T-helper 1 cell treated with Interleukin-12 subunit alpha and Interleukin-12 subunit beta and Interleukin-4 antibody, amounts not matched to agents 30 μg/mL and 1 μg/mL, for 36 hours (primary cell): ENCODE measurements around the gene PLTP.
A peak's percentile ranks its signal among the peaks of the same experiment; 100 is the strongest.
"Not testable (repeated sequence)": the region's sequence is repeated elsewhere in the genome, so short reads cannot be mapped to it uniquely, and the experiment has no call there.

Source experiments
- H3K27ac Mint-ChIP-seq: one replicate; pipeline ENCODE4 v1.8.0; 2021; ENCODE audit warnings: mild to moderate bottlenecking, mixed read lengths
- H3K27me3 Mint-ChIP-seq: one replicate; pipeline ENCODE4 v1.8.0; 2021; ENCODE audit warnings: low read depth, mixed read lengths
- H3K36me3 Mint-ChIP-seq: one replicate; pipeline ENCODE4 v1.8.0; 2021; ENCODE audit warnings: low read depth, mixed read lengths
- H3K4me1 Mint-ChIP-seq: one replicate; pipeline ENCODE4 v1.8.0; 2021; ENCODE audit warnings: low read depth, mixed read lengths
- H3K4me3 Mint-ChIP-seq: one replicate; pipeline ENCODE4 v1.8.0; 2021; ENCODE audit warnings: mild to moderate bottlenecking, moderate library complexity, mixed read lengths
- H3K9me3 Mint-ChIP-seq: one replicate; pipeline ENCODE4 v1.8.0; 2021; ENCODE audit warnings: mixed read lengths

PLTP gene

GRCh38 chr20:45902199-45902701 lies 9.7 kb downstream of the PLTP start:
- Mint-ChIP-seq H3K27me3 (no peaks in the 10 kb centered on the region), H3K4me3 (no peak overlapping the region), H3K9me3 (no peaks in the 10 kb centered on the region), H3K27ac (no peak overlapping the region), H3K4me1 (no peaks in the 10 kb centered on the region), H3K36me3 (peaks cover 3% of the 10 kb centered on the region)

DNA sequence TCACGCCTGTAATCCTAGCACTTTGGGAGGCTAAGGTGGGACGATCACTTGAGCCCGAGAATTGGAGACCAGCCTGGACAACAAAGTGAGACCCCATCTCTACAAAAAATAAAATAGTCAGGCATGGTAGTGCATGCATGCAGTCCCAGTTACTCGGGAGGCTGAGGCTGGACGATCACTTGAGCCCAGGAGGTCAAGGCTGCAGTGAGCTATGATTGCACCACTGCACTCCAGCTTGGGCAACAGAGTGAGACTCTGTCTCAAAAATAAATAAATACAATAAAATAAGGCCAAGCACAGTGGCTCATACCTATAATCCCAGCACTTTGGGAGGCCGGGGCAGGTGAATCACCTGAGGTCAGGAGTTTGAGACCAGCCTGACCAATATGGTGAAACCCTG lies 10.6 kb downstream of the PLTP start:
- not testable (repeated sequence) for H3K4me3 Mint-ChIP-seq, H3K27me3 Mint-ChIP-seq

GRCh38 chr20:45899046-45899835 lies 12.7 kb downstream of the PLTP start:
- H3K9me3 Mint-ChIP-seq = no peaks in the 10 kb centered on the region
- H3K27ac Mint-ChIP-seq = no peak overlapping the region
- H3K27me3 Mint-ChIP-seq = no peaks in the 10 kb centered on the region
- H3K4me1 Mint-ChIP-seq = no peaks in the 10 kb centered on the region
- H3K36me3 Mint-ChIP-seq = peaks cover 3% of the 10 kb centered on the region
- H3K4me3 Mint-ChIP-seq = no peak overlapping the region

More for the DNA sequence above, 10.6 kb downstream of the PLTP start:
- not testable (repeated sequence) for H3K4me1 Mint-ChIP-seq, H3K36me3 Mint-ChIP-seq, H3K9me3 Mint-ChIP-seq, H3K27ac Mint-ChIP-seq

DNA sequence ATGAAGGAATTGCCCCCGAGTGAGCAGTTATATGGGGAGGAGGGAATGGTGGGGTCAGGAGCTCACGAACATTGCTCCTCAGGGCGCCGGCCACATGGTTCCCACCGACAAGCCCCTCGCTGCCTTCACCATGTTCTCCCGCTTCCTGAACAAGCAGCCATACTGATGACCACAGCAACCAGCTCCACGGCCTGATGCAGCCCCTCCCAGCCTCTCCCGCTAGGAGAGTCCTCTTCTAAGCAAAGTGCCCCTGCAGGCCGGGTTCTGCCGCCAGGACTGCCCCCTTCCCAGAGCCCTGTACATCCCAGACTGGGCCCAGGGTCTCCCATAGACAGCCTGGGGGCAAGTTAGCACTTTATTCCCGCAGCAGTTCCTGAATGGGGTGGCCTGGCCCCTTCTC lies 13.7 kb downstream of the PLTP start:
- no peaks in the 10 kb centered on the region for H3K27me3 Mint-ChIP-seq
- H3K4me1 Mint-ChIP-seq = no peaks in the 10 kb centered on the region
- no peak overlapping the region for H3K4me3 Mint-ChIP-seq
- peaks cover 7% of the 10 kb centered on the region for H3K36me3 Mint-ChIP-seq
- H3K27ac Mint-ChIP-seq = no peak overlapping the region
- H3K9me3 Mint-ChIP-seq = no peaks in the 10 kb centered on the region

- no peak overlapping the region for H3K4me3 Mint-ChIP-seq
- no peak overlapping the region for H3K27ac Mint-ChIP-seq
- H3K27me3 Mint-ChIP-seq = no peaks in the 10 kb centered on the region
- peaks cover 4% of the 10 kb centered on the region for H3K4me1 Mint-ChIP-seq
- peaks cover 7% of the 10 kb centered on the region for H3K36me3 Mint-ChIP-seq
- H3K9me3 Mint-ChIP-seq = no peaks in the 10 kb centered on the region
These were observed 14.3 kb downstream of the PLTP start for GRCh38 chr20:45897692-45898091.

- Mint-ChIP-seq H3K4me1 (peaks cover 8% of the 10 kb centered on the region), H3K27ac (no peak overlapping the region), H3K9me3 (no peaks in the 10 kb centered on the region), H3K4me3 (no peak overlapping the region), H3K36me3 (peaks cover 7% of the 10 kb centered on the region), H3K27me3 (no peaks in the 10 kb centered on the region)
These were observed 14.7 kb downstream of the PLTP start for GRCh38 chr20:45897289-45897688.

GRCh38 chr20:45896641-45897161 lies 15.3 kb downstream of the PLTP start:
- no peaks in the 10 kb centered on the region for H3K9me3 Mint-ChIP-seq
- H3K4me1 Mint-ChIP-seq = peaks cover 12% of the 10 kb centered on the region
- peaks cover 7% of the 10 kb centered on the region for H3K36me3 Mint-ChIP-seq
- no peaks in the 10 kb centered on the region for H3K27me3 Mint-ChIP-seq
- no peak overlapping the region for H3K27ac Mint-ChIP-seq
- H3K4me3 Mint-ChIP-seq = no peak overlapping the region

- H3K27ac Mint-ChIP-seq = no peak overlapping the region
- no peaks in the 10 kb centered on the region for H3K9me3 Mint-ChIP-seq
- H3K4me3 Mint-ChIP-seq = no peak overlapping the region
- peaks cover 7% of the 10 kb centered on the region for H3K36me3 Mint-ChIP-seq
- peaks cover 4% of the 10 kb centered on the region for H3K27me3 Mint-ChIP-seq
- peaks cover 17% of the 10 kb centered on the region for H3K4me1 Mint-ChIP-seq
These were observed 17.2 kb downstream of the PLTP start for GRCh38 chr20:45894797-45895196.

- H3K4me1 Mint-ChIP-seq = peaks cover 18% of the 10 kb centered on the region
- H3K4me3 Mint-ChIP-seq = no peak overlapping the region
- H3K9me3 Mint-ChIP-seq = no peaks in the 10 kb centered on the region
- no peak overlapping the region for H3K27ac Mint-ChIP-seq
- H3K27me3 Mint-ChIP-seq = peaks cover 4% of the 10 kb centered on the region
- H3K36me3 Mint-ChIP-seq = peaks cover 4% of the 10 kb centered on the region
These were observed 18.1 kb downstream of the PLTP start for GRCh38 chr20:45893831-45894230.

- H3K4me1 Mint-ChIP-seq = peaks cover 18% of the 10 kb centered on the region
- peak overlapping the region; percentile 90 for H3K4me3 Mint-ChIP-seq
- peaks cover 4% of the 10 kb centered on the region for H3K36me3 Mint-ChIP-seq
- H3K9me3 Mint-ChIP-seq = no peaks in the 10 kb centered on the region
- H3K27me3 Mint-ChIP-seq = peaks cover 4% of the 10 kb centered on the region
- H3K27ac Mint-ChIP-seq = no peak overlapping the region
These were observed 19.0 kb downstream of the PLTP start for GRCh38 chr20:45892828-45893500.

DNA sequence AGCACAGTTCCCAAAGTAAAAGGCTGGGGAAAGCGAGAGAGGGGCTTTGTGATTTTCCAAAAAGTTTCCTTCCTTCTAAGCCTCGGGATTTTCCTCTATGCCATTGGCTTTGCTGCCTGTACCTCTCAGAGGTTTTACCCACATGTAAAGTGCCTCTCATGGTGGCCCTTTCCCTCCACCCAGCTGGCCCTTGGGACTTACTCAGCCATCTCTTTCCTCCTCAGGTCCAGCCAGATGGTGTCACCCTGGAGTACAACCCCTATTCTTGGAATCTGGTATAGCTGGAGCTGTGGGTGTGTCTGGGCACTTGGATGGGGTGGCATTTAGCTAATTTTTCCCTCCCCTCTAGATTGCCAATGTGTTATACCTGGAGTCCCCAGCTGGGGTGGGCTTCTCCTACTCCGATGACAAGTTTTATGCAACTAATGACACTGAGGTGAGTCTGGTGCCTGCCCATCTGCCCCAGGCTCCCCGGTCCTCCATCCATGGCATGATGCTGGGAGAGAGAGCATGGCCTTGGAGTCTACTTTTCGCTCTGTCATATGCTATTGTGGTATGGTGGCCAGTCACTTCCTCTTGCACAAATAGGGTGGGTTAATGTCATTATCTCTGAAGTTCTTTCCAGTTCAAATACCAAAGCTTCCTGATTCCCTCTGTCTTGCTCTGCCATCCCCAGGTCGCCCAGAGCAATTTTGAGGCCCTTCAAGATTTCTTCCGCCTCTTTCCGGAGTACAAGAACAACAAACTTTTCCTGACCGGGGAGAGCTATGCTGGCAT lies 19.7 kb downstream of the PLTP start:
- Mint-ChIP-seq H3K36me3 (peaks cover 4% of the 10 kb centered on the region), H3K4me1 (peaks cover 18% of the 10 kb centered on the region), H3K4me3 (peak overlapping the region; percentile 90), H3K27ac (no peak overlapping the region), H3K9me3 (no peaks in the 10 kb centered on the region), H3K27me3 (peaks cover 4% of the 10 kb centered on the region)

DNA sequence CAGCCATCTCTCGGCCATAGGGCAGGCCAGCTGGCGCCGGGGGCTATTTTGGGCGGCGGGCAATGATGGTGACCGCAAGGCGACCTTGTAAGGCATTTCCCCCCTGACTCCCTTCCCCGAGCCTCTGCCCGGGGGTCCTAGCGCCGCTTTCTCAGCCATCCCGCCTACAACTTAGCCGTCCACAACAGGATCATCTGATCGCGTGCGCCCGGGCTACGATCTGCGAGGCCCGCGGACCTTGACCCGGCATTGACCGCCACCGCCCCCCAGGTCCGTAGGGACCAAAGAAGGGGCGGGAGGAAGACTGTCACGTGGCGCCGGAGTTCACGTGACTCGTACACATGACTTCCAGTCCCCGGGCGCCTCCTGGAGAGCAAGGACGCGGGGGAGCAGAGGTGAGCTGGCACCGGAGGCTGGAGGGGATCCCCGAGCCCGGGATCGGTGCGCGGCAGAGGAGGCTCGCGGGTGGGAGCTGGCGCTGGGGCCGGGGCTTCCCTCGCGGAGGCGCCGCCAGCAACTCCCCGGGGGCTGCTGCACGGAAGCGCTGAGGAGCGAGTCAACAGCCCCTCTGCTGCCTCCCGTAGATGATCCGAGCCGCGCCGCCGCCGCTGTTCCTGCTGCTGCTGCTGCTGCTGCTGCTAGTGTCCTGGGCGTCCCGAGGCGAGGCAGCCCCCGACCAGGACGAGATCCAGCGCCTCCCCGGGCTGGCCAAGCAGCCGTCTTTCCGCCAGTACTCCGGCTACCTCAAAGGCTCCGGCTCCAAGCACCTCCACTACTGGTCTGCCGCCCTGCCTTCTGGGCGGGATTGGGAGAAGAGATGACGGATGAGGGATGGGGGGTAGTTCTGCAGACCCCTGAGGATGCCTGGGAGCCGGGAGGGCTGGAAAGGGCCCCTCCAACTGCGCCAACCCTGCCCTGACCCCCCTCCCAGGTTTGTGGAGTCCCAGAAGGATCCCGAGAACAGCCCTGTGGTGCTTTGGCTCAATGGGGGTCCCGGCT lies 20.7 kb downstream of the PLTP start, which contains the start of the genes CTSA and NEURL2:
CTSA (plus strand) TSS at position 351 of the 999 bp plus-strand sequence; CDS start at position 585, 234 bp downstream.
NEURL2 (minus strand) TSS at position 224 of the 999 bp plus-strand sequence; CDS start at position 7, 217 bp downstream.
- Mint-ChIP-seq H3K4me1 (peaks cover 18% of the 10 kb centered on the region), H3K36me3 (peaks cover 4% of the 10 kb centered on the region), H3K27ac (peak within 1 kb of the TSS; percentile 85)

More for the DNA sequence above, 20.7 kb downstream of the PLTP start, which contains the start of the genes CTSA and NEURL2:
- H3K4me3 Mint-ChIP-seq = peak within 1 kb of the TSS; percentile 90
- H3K9me3 Mint-ChIP-seq = no peaks in the 10 kb centered on the region
- H3K27me3 Mint-ChIP-seq = peaks cover 4% of the 10 kb centered on the region
